AG04450 (cell line): ENCODE measurements around the gene PTX4. TPM values are rescaled to one million over a fixed set of nuclear protein-coding genes. Genes with fewer than 3 reads are reported as not detected.

ENCODE experiments used
- CTCF ChIA-PET: fragments of 300-600, 350-600 bp; formaldehyde crosslinking; extraction: SDS; loops from one replicate; lab custom pipeline; 2022; ENCODE audit warnings: antibody characterized with exemption, inconsistent platforms; lab: Charles Lee
- POLR2A ChIA-PET: fragments of 350-600 bp; formaldehyde crosslinking; extraction: SDS; loops from one replicate; lab custom pipeline; 2021; ENCODE audit warnings: antibody characterized with exemption, inconsistent platforms; lab: Yijun Ruan, JAX
- DNase-seq: peaks from one replicate; pipeline ENCODE4 v3.0.0-alpha.2; 2011; ENCODE audit warnings: low read depth, low spot score
- H3K27ac ChIP-seq: one replicate; pipeline ENCODE4 v1.5.1; 2012; ENCODE audit warnings: low read depth, low read length, control low read depth
- H3K27me3 ChIP-seq: one replicate; pipeline ENCODE4 v1.6.0; 2012; ENCODE audit warnings: low read length; ENCODE audit not compliant: control insufficient read depth, insufficient read depth
- H3K4me3 ChIP-seq: 2 replicates; pipeline ENCODE4 v1.5.1; 2011; ENCODE audit warnings: mild to moderate bottlenecking, low read depth, low read length, control low read depth
- H3K9me3 ChIP-seq: 2 replicates; pipeline ENCODE4 v1.5.1; 2012; ENCODE audit warnings: low read length; ENCODE audit not compliant: control insufficient read depth, insufficient read depth
- CTCF ChIP-seq: IDR thresholded peaks from 2 replicates; pipeline ENCODE4 v1.5.1; 2011; ENCODE audit warnings: low read depth, low read length, control low read depth, inconsistent platforms
- polyA plus RNA-seq: library from polyadenylated mRNA; depleted of rRNA; stranded (reverse); fragments of >200 nt; gene quantifications from 2 replicates; pipeline ENCODE4 v1.2.3, GENCODE V29; 2011

PTX4 gene
- polyA plus RNA-seq, 1 experiment, result not detected

- no peak overlapping the region for H3K4me3 ChIP-seq
- H3K9me3 ChIP-seq, result no peaks in the 10 kb centered on the region; the same call in 1 of the 2 replicates
- DNase-seq, result no peak
- POLR2A ChIA-PET, result no interaction called here
- no peak for TF ChIP-seq CTCF
- no peaks in the 10 kb centered on the region for H3K27me3 ChIP-seq
- CTCF ChIA-PET, result no interaction called here
- no peak overlapping the region for H3K27ac ChIP-seq
Measured at GRCh38 chr16:1456951-1457350, 31.8 kb downstream of the PTX4 start.

GRCh38 chr16:1455190-1456171 is 33.3 kb downstream of the PTX4 start:
- no peak overlapping the region for H3K4me3 ChIP-seq
- CTCF ChIA-PET, result no interaction called here
- TF ChIP-seq CTCF, result no peak
- H3K27ac ChIP-seq, result no peak overlapping the region
- POLR2A ChIA-PET, result no interaction called here
- no peak for DNase-seq
- H3K9me3 ChIP-seq, result no peaks in the 10 kb centered on the region; the same call in 1 of the 2 replicates
- no peaks in the 10 kb centered on the region for H3K27me3 ChIP-seq

- DNase-seq, result no peak
- Histone ChIP-seq H3K27me3 (no peaks in the 10 kb centered on the region), H3K27ac (no peak overlapping the region), H3K4me3 (no peak overlapping the region), H3K9me3 (no peaks in the 10 kb centered on the region; the same call in 1 of the 2 replicates)
- TF ChIP-seq CTCF, result no peak
- POLR2A ChIA-PET, result no interaction called here
- CTCF ChIA-PET, result no interaction called here
Measured at GRCh38 chr16:1454561-1454960, 34.2 kb downstream of the PTX4 start.

GRCh38 chr16:1453316-1453715 is 35.4 kb downstream of the PTX4 start:
- Histone ChIP-seq H3K9me3 (no peaks in the 10 kb centered on the region; the same call in 1 of the 2 replicates), H3K27me3 (no peaks in the 10 kb centered on the region), H3K4me3 (no peak overlapping the region), H3K27ac (no peak overlapping the region)
- CTCF ChIA-PET, result no interaction called here
- no peak for TF ChIP-seq CTCF
- no peak for DNase-seq
- POLR2A ChIA-PET, result no interaction called here

GRCh38 chr16:1452530-1452929 is 36.2 kb downstream of the PTX4 start:
- H3K27me3 ChIP-seq, result no peaks in the 10 kb centered on the region
- CTCF ChIA-PET, result no interaction called here
- no peak for DNase-seq

More at GRCh38 chr16:1452530-1452929, 36.2 kb downstream of the PTX4 start:
- POLR2A ChIA-PET, result no interaction called here
- no peak for TF ChIP-seq CTCF
- no peak overlapping the region for H3K27ac ChIP-seq
- H3K9me3 ChIP-seq, result no peaks in the 10 kb centered on the region; the same call in 1 of the 2 replicates
- H3K4me3 ChIP-seq, result no peak overlapping the region
